Upper lobe of left lung (tissue), 4 donors: ENCODE results near the gene PARN.

Source experiments
- POLR2A ChIP-seq, 4 donors: fragments of 450-650 bp; IDR thresholded peaks; one replicate each; pipeline ENCODE4 v1.5.1; 2016 to 2017; ENCODE audit warnings: antibody characterized with exemption in 4 of 4, mild to moderate bottlenecking in 2 of 4
- POLR2AphosphoS5 ChIP-seq, 2 donors: sonication (generic); formaldehyde crosslinking; IDR thresholded peaks; one replicate each; pipeline ENCODE4 v1.5.1; 2017; ENCODE audit warnings: antibody characterized with exemption in 2 of 2
- TF ChIP-seq, protein P1 (sequence below), 6 experiments: fragments of 450-650 bp in 4 of 6; fragments of 200-600 bp in 2 of 6; sonication (generic) in 2 of 6; IDR thresholded peaks; one replicate each; pipeline ENCODE4 v1.5.1; 2016 to 2019; ENCODE audit warnings: antibody characterized with exemption in 6 of 6

DNA sequence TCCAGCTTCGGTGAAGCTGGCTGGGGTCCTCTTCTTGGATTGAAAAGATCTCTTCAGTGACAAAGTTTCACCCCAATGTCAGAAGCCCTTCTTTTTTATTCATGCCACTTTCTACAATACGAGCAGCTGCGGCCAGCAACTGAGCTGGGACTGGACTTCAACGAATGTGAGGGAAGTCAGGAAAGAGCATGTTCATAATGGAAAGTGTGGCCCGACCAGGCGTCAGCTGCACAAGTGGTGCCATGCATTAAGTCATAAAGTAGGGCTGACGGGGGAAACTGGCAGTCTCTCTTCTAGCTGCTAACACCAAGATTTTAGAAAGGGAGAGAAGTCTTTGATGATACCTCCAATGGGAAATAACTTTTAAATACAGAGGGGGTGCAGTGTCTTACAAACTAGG lies 192.6 kb downstream of the PARN start:
- TF ChIP-seq, protein P1, sequence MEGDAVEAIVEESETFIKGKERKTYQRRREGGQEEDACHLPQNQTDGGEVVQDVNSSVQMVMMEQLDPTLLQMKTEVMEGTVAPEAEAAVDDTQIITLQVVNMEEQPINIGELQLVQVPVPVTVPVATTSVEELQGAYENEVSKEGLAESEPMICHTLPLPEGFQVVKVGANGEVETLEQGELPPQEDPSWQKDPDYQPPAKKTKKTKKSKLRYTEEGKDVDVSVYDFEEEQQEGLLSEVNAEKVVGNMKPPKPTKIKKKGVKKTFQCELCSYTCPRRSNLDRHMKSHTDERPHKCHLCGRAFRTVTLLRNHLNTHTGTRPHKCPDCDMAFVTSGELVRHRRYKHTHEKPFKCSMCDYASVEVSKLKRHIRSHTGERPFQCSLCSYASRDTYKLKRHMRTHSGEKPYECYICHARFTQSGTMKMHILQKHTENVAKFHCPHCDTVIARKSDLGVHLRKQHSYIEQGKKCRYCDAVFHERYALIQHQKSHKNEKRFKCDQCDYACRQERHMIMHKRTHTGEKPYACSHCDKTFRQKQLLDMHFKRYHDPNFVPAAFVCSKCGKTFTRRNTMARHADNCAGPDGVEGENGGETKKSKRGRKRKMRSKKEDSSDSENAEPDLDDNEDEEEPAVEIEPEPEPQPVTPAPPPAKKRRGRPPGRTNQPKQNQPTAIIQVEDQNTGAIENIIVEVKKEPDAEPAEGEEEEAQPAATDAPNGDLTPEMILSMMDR (IDR thresholded peaks at IDR 0.05), result no peak
- TF ChIP-seq POLR2AphosphoS5 (IDR thresholded peaks at IDR 0.05) (no peak), POLR2A (IDR thresholded peaks at IDR 0.05) (no peak)
